GM18858 (cell line): ENCODE data around the gene GRID1.
A peak's percentile ranks its signal among the peaks of the same experiment; 100 is the strongest.
"Not testable (repeated sequence)": the region's sequence is repeated elsewhere in the genome, so short reads cannot be mapped to it uniquely, and the experiment has no call there.

Experiments used
- ATAC-seq: cut with Tn5 transposase; IDR thresholded peaks from one replicate; pipeline ENCODE4 v1.9.1; 2021; ENCODE audit not compliant: unreplicated experiment

GRID1 gene

DNA sequence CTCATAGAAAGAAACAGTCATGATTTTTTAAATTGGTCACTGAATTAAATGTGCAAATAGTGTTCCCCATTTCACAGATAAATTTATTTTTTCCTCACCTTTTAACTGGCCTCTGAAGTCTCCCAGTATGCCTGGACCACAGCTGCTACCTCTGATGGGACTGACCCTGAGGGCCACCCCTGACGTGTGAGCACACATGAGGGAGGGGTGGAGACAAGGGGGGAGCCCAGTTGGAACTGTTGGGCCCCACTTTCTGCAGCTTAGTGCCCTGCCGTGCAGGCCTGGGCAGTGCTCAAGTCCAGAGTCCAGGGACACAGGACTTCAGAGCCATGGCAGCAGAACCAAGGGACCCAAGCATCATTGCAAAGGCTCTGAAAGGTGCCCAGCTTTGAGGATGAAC lies 243.9 kb downstream of the GRID1 start:
- no peak for ATAC-seq

DNA sequence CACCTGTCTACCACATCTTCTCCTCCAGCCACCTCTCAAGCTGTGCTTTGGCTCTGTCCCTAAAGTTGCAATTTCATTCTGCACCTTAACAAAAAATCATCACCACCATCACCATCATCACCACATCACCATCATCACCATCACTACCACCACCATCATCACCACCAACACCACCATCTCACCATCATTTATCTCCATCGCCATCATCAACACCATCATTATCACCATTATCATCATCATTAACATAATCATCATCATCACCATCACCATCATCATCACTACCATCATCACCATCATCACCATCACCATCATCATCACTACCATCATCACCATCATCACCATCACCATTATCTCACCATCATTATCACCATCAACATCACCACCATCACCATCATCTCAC lies 245.4 kb downstream of the GRID1 start:
- no peak for ATAC-seq

DNA sequence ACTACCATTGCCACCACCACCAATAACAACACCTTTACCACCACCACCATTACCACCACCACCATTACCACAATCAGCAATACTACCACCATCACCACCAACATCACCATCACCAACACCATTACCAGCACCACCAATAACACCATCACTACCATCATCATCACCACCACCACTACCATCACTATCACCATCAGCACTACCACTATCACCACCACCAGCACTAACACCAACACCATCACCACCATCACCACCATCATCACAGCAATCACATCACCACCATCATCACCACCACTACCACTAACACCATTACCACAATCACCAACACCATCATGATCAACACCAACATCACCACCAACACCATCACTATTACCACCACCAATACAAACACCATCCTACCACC lies 249.5 kb downstream of the GRID1 start:
- no peak for ATAC-seq

DNA sequence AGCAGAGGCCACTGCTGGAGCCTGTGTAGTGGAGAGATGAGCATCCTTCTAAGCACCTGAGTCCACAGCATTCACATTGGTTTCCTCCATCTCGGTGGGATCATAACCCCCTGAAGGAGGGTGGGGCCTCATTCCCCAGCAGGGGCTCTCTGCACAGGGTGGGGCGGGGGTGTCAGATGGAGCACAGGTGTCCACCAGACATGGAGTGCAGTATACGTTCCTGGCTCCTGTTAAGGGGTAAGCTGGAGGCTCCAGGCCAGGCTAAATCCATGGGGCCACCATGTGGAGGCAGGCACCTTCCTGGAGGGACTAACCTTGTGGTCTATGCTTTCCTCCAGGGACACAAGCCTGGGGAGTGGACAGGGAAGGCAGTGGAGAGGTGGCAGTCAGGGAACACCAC lies 252.6 kb downstream of the GRID1 start:
- no peak for ATAC-seq

DNA sequence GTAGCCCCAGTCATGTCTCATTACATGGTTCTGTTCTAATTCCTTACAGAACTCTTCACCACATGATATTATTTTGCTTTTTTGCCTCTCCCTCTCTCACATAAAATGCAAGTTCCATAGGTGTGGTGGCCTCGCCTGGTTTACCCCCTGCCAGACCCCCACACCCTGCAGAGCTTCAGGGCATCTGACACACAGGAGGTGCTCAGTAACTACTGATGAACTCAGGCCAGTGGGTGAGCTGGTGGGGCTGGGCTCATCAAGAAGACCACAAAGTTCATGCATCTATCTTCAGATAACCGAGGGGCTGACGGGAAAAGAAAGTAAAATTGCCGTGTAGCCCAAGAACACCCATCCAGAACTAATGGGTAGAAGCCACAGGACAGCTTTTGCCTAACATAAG lies 253.1 kb downstream of the GRID1 start:
- ATAC-seq, result no peak

DNA sequence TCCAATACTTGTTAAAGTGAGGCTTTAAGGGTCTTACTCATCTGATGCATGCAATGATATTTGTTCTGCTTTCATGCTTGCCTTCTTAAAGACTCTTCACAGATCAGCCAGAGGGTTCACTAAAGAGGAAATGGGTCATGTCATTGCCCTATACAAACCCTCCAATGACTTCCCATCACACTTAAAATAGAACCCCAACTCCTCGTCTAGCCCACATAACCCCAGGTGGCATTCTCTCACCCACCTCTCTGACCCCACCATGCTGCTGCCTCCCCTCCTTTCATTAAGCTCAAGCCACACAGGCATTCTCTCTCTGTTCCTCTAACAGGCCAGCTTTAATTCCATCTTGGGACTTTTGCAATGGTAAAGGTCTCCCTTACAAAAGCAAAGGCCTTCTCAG lies 253.6 kb downstream of the GRID1 start:
- ATAC-seq, result no peak

DNA sequence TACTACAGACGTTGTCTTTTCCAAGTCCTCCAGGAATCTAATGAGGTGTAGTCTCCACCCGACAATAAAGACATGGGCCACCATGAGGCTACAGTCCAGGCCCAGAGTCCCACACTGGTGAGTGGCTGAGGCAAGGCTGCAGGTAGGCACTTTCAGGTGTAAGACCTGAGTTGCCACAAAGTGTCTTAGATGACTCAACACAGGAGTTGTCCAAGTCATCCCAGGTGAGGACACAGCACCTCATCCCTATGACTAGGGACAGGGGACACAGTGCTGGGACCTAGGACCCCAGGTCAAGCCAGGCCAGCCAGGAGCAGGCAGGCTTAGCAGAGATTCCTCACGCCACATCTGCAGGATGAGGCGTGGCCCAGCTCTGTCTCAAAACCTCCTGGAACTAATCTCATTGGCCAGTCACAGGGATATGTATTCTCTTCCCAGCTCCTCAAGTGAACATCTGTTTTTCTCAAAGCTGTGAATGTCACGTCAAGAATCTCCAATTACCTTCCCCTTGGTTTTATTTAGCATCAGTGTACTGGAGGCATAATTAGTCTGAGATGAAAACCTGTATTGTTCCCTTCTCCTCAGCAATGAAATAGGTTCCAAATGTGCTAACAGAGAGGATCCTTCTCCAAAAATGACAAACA lies 254.6 kb downstream of the GRID1 start:
- no peak for ATAC-seq

DNA sequence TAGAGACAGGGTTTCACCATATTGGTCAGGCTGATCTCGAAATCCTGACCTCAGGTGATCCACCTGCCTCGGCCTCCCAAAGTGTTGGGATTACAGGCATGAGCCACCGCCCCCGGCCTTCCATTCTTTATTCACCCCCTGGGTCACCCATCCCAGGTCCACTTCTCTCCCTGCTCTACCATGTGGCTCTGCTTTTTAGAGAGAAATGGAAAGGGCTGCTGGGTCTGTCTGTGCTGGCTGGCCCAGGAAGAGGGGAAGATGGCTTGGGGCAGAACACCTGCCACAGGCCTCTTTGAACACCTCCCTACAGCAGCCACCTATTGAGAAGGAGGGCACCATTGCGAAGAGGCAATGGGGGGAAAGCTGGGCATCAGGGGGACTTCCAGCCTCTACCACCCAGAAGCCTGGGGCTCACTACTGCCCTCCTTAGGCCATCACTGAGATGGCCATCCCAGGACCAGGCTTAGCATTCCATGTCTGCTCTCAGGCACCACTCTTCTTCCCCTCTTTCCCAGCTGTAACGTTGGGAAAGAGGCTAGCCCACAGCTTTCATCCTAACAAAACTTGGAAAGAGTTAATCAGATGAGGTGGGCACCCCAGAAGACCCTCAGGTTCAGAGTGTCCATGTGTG lies 256.3 kb downstream of the GRID1 start:
- ATAC-seq, result no peak

DNA sequence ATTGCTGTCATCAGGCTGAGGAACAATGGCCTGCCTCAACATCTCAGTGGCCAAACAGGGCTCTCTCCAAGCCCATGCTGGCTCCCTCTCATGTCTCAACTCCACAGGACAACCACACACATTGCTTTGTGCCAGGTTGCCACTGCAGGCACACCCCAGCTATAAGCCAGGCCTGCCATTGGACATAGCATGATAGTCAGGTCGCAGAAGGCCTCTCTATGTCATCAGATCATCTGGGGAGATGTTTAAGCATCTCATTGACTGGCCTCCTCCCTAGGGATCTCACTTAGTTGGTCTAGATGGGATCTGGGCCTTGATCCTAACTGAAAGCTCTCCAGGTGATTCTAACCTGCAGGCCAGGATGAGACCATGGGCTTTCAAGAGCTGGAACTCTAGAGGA lies 257.2 kb downstream of the GRID1 start:
- ATAC-seq, result no peak

DNA sequence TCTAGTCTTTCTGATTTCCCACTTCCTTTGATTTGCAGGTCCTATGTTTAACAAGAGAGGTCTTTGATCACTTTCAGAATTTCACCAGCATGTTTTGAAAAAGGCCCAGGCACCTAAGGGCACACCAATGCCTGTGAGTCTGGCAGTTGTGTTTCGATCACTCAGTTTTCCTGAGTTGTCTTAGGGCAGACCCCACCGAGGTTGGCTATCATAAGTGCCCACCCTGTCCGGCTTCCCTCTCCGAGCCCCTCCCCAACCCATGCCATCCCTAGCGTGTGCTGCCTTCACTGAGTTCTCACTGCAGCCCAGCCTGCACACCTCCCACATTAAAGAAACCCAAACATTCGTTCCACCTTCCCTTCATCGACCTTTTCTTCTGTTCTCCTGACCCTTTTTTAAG lies 257.9 kb downstream of the GRID1 start:
- no peak for ATAC-seq

DNA sequence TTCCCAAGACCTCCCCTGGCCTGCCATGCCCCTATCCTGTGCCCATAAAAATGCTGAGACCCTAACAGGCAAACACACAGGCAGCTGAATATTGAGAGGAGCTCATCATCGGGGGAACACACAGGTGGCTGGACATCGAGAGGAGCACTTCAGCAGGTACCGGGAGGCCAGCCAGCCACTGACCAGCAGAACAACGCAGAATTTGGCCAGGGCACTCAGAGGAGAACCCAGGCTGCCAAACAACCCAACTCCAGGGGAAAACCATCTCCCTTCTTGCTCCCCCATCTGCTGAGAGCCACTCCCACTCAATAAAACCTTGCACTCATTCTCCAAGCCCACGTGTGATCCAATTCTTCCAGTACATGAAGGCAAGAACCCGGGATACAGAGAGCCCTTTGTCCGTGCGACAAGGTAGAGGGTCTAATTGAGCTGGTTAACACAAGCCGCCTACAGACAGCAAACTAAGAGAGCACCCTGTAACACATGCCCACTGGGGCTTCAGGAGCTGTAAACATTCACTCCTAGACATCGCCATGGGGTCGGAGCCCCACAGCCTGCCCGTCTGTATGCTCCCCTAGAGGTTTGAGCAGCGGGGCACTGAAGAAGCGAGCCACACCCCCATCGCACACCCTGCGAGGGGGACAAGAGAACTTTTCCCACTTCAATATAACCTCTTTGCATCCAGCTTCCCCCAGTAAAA lies 258.8 kb downstream of the GRID1 start:
- ATAC-seq, result not testable (repeated sequence)

DNA sequence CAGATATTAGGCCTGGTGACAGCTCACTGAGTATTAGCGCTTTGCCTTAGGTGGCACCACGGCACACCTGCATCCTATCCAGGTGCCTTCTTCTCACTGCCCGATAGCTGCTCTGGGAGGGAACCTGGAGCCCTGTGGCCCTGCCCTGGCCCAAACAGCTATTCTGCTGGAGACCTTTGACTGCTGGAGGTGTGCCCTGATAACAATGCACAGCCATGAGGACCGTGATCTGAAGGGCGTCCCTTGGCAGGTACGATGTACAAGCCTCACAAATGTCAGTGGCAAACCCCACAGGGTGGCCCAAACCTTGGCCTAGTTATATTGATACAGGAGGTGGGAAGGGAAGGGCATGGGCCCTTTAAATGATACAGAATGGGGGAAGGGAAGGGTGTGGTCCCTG lies 259.5 kb downstream of the GRID1 start:
- ATAC-seq, result no peak

DNA sequence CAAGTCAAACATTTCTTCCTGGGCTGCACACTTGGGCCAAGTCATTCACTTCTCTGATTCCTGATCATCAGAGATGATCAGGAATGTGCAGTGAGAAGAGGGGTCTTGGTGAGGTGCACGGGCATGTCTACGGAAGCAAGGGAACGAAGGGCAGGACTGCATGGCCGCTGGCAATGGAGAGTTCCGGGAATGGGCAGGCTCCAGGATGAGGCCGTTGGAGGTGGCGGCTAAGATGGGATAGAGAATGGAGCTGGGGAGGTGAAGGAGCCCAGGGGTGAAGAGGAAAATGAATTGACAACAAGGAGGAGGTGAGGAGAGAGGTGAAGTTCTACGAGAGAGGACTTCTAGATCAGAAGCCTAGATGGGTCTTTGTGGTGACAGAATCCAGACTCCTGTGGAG lies 260.0 kb downstream of the GRID1 start:
- no peak for ATAC-seq

DNA sequence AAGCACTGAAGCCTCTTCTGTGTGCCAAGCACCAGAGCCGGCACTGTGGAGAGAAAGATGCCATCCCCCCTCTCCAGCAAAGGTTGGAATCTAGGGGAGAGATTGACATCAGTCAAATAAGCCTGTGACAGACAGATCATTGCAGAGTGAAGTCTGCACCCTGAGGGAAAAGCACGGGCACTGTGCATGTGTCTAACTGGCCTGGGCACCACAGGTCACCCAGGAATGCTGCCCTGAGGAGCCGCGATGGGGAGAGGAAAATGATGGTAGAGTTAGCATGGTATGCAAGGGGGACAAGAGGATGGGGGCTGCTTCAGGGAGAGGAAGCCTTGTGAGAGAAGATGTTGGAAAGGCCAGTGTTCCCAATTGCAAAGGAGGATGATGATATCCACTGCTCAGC lies 261.0 kb downstream of the GRID1 start:
- no peak for ATAC-seq

DNA sequence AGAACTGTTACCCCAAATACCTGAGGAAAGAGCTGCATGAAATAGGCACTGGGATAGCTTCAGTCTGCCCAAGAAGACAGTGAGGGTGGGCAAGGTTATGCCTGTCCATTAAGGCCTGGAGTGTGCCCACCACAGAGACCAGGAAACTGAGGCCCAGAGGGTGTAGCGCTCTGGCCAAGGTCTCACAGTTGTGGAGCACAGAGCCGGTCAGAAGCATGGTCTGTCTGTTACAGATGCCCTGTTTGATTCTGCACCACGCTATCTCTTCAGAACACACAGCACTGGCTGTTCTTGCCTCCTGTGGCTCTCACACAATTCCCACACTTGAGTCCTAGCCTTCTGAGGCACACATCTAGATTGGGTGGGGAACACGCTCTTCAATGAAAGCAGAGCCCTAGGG lies 261.4 kb downstream of the GRID1 start:
- ATAC-seq, result no peak

DNA sequence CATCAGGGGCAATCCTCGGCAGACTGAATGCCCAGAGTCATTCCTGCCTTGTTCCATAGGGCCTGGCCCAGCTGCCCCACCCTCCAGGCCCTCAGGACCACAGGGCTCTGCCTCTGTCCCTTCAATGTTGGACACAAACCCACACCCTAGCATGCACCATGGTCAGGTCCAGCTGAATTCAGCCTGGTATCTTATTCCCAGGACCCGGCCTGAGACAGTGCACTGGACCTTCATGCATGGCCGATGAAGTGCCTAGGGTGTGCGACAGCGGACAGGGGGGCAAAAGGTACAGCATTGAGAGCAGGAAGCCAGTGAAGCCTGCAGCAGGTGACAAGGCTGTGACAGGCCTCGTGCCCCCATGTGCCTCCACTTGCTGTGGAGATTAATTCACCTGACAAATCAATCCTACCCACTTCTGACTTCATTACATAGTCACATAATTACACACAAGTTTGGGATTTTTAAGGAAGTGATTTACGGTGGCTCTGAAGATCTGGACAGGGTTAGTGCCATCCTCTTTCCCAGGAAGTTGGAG lies 261.9 kb downstream of the GRID1 start:
- ATAC-seq, result no peak

DNA sequence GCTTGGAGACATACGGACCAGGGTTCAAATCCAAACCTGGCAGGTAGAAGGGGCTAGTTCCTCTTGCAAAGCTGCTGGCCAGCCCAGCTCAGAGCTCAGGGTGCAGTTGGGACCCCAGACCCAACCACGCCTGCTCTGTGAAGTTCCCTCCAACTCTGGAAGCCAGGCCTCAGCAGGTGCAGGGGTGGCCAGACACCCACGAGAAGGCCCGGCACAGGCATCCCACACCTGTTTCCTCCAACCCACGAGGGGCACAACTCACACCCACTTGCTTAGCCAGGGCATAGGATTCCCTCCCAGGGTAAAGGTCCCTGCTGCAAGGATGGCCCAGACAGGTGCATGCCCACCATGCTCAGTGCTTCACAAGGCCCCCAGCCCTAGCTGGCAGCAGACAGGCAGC lies 262.4 kb downstream of the GRID1 start:
- ATAC-seq, result no peak

DNA sequence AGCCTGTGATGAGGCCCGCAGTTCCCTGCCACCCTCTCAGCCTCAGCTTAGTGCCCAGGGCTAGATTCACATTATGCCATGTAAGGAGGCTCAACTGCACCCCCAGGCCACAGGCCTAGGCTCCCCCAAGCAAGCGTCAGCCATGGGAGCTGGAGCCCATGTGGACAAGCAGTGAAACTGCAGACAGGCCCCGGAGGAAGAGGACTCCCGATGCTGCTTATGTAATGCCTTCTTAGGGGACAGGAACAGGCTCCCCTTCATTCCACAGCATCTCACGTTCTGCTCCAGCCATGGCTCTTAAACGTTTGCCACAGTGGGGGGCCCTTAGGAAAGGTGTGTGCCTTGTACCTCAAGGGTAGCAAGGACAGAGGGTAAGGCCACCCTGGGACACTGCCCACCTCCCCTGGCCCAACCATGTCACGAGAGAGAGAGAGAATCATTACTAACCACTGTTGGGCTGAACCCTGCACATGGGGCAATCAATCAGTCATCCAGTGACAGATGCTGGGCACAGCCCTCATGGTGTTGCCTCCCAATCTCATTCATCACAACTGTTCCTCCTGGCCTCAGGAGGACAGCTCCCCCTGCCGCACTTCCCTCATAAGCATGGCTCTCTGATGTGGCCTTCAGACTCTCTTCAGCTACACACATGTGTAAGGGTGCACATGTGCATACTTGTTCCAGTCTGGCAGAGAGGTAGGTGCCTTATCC lies 263.0 kb downstream of the GRID1 start:
- no peak for ATAC-seq

DNA sequence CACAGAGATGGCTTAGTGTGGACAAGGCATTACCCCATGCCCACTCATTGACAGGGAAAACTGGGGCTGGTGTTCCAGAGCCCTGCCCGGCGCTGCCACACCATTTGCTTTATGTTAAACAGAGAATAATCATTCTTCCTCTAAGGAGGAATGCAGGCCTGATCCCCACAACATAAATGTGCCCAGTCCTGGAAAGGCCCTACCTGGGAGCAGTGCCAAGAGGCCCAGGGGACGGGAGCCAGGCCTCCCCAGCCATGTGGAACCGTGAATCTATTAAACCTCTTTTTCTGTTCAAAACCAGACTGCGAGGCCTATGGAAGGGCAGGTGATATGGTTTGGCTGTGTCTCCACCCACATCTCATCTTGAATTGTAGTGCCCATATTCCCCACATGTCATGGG lies 264.1 kb downstream of the GRID1 start:
- no peak for ATAC-seq

DNA sequence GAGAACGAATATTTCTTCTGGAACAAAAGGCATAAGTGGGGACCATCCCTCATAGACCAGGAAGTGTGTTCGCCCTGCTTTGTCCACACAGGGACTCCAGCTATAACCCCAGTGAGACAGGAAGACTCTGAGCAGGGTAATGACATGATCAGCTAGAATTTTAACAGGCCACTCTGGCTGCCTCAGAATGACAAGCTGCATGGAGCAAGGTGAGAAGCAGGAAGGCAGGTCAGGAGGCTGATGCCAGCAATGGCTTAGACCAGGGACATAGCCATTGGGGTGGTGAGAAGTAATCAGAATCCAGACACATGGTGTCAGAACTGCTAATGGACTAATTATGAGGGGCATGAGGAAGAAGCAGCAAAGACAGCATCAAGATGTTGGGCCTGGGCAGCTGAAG lies 264.6 kb downstream of the GRID1 start:
- ATAC-seq, result no peak

DNA sequence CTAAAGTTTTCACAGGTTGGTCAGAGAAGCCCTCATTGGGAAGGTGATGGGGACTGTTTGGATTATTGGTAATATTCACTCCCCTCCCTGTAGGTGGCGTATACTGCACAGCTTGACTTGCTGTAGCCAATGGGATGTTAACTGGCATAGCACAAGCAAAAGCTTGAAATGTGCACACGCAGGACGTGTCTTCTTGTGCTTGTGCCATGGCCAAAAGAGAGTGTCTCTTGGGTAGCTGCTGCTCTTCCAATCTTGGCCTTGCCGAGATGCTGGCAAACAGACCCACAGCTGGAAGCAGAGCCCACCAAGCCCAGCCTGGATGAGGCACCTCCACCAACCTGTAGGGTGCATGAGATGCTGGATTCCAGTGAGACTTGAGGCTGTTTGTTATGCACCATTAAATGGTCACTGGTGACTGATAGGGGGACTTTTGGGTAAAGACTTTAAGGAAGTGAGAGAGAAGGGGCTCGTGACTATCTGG lies 266.0 kb downstream of the GRID1 start:
- peak; percentile 82 for ATAC-seq
